Activated CD8-positive, alpha-beta memory T cell treated with anti-CD3 and anti-CD28 coated beads, Interleukin-2, amount 50 U/mL, for 48 hours (primary cell): ENCODE measurements around the gene ODF2L.

ENCODE experiments used
- DNase-seq: peaks from one replicate; pipeline ENCODE4 v3.0.0-alpha.2; 2020

Gene ODF2L

DNA sequence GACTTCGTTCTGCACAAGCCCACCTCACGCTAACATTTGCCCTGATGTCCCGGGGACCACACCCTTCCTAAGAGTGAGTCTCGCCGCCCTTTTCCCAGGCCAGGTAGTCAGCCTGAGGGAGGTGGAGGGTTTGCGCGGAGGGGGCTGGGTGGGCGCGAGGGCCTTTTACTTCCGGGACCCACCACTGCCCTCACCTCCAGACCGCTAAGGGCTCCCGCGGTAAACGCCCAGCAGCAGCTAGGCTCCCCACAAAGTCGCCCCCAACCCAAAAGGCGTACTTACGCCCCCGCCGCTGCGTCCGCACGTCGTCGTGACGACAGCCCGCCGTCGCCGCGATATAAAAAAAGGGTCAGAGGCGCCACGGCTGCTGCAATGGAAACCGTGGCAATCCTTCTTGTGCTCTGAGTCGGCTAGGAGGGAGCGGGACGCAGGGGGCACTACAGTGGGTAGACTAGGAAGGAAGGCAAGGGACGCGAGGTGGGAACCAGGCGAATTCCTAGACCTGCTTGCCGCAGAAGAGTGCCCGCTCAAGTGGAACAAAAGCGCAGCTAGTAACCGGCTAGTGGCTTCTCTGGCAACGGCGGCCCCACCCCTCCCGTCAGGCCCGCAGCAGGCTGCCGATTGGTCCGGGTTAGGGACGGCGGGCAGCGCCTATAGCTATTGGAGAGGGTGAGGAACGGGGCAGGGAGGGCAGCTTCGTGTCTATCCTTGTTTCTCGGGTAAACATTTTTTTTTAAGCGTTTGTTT is at the start of gene ODF2L:
TSS of gene ODF2L (minus strand) at position 573 of the 747 bp plus-strand sequence. CDS start 9,296 bp downstream, outside the sequence.
- DNase-seq = peak; percentile 92

- DNase-seq = no peak
Observed at GRCh38 chr1:86445919-86446318, 49.8 kb upstream of the ODF2L start.

GRCh38 chr1:86441997-86442396 is 45.9 kb upstream of the ODF2L start:
- no peak for DNase-seq

DNA sequence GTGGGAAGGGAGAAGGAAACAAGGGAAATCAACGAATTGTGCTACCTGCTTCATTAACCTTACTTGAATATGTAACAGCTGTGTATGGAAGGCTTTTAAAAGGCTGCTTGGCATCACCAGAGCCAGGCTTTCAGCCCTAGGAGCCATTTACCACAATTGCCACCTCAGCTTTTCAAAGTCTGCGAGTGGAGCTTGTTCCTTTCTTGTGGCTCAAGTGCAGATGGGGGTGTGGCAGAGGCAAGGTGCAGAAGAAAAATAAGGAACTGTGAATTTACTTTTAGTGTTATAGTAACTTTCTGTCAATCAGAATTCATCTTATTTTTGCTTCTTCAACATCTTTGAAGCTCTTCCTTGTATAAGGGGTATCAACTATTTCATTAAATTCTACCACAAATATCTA is 45.5 kb upstream of the ODF2L start:
- no peak for DNase-seq

- no peak for DNase-seq
Observed at GRCh38 chr1:86436041-86436440, 39.9 kb upstream of the ODF2L start.

DNA sequence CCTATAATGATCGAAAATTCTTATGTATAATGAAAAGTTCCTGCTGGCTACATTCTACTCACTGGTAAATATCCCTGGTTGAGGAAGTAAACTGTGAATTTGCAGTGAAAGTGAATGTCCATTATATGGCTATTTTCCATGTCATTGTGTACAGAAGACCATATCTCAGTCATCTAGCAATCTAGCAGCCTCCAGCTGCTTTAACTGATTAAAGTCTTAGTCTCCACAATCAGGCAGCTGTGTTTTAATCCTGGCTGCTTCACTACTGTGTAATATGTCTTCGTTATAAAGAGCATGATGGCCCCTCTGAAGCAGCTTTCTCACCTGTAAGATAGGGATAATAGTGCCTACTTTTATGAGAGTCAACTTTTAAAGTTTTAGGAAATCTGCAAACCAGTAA is 39.2 kb upstream of the ODF2L start:
- no peak for DNase-seq

GRCh38 chr1:86434059-86434458 is 37.9 kb upstream of the ODF2L start:
- DNase-seq = no peak

DNA sequence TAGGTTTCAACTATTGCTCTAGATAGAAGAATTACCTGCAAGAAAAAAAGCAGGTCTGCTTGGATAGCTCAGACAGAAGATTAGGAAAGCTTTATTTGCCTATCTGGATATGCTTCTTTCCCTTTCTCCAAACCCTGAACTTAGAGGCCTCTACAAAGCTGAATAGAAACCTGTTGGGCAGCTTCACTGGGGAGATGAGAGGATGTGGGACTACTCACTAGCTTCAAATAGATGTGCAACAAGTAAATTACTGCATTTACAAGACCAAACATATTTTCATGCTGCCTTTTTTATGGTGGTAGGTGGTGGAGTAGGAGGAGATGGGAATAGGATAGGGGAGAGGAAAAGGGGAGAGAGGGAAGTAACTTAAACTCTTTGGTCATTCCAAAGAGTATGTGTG is 34.3 kb upstream of the ODF2L start:
- DNase-seq = no peak

GRCh38 chr1:86429835-86430234 is 33.7 kb upstream of the ODF2L start:
- no peak for DNase-seq

DNA sequence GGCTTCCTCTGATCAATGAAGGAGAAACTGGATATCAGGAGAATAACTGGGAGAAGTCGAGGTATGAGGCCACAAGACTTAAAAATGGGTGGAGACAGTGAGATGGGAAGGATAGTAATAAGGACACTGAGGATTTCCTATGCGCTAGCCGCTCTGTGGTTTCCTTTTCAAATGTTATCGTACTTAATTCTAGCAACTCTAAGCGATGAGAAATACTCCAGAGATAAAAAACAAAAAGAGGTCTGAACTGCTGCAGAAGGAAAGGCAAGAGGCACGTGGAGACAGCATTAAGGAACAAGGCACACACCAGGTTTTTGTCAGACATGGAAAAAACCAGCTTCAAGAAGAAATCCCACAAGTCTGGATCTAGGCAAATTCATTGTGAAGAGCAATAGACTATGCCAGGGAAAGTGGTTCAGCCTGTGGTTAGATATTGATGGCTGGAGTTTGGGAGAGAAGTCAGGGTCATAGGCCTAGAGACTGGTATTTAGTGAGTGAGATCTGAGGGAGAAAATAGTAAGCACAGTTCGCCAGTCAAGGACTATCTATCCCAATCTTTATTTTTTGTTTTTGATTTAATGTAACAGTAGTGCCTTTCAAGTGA is 33.1 kb upstream of the ODF2L start:
- no peak for DNase-seq

- no peak for DNase-seq
Observed at GRCh38 chr1:86423873-86424272, 27.8 kb upstream of the ODF2L start, which contains the start of gene CLCA2. TSS of gene CLCA2 (plus strand) at chr1:86424171. CDS start at chr1:86424248, 77 bp downstream.

GRCh38 chr1:86423473-86423872 is 27.4 kb upstream of the ODF2L start:
- no peak for DNase-seq

GRCh38 chr1:86421601-86422280 is 25.6 kb upstream of the ODF2L start:
- no peak for DNase-seq

DNA sequence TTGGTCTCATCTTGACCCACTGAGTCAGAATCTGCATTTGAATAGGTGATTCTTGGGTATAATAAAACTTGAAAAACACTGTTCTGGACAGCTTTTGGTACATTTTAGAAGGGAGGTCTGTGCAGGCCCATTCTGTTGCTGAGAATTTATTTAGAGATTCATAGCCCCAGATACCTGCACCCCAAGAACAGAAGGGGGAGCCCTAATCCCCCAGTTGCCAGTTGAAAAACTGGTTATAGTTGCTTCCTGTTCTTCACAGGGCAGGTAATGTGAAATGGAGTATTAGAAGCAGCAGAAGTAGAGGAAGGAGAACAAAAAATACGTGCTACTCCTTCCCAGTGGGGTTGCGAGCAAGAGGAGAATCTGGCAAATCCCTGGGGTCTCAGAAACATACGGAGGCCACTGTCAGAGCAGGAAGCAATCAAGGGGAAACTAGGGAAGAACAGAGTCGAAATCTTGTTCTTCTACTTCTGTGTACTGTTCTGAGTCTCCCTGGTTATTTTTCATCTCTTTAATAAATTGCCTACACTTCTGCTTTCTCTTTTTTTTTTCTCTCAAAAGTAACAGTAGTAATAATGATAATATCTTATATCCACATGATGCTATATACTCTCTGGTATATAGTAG is 23.3 kb upstream of the ODF2L start:
- DNase-seq = no peak

DNA sequence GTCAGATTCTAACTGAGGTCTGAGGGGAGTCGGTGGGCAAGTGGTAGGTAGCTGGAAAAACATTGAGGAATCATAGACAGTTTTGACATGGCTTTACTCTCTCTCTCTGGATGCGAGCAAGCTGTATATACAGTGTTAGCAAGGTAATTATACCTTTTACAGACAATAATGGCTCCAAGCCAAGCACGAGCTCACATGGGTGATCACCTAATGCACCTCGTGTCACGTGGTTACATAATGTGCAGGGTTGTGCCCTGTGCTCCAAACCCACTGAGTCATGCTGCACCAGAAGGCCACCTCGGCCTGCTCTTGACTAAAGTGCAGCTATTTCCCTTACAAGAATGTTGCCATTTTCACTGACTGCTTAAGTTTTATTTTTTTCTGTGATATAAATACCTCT is 20.2 kb upstream of the ODF2L start:
- DNase-seq = no peak

DNA sequence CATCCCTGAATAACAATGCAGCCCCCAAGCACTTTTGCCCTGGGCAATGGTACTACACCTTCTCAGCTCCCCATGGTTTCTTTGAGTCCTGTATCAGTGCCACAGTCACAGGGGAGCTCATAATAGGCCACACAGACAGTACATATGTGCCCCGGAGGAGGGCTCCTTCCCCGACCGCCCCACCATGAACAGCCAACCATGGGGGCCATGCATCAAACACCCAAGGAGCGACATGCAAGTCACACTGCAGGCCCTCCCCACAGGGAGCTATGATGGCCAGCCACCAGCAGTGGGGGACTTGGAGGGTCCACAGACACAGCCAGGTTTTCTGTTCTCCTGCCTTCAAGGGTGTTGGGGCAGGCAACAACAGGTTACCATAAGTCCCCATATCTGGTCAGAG is 14.8 kb upstream of the ODF2L start:
- DNase-seq = no peak

GRCh38 chr1:86409416-86410021 is 13.4 kb upstream of the ODF2L start:
- DNase-seq = no peak

DNA sequence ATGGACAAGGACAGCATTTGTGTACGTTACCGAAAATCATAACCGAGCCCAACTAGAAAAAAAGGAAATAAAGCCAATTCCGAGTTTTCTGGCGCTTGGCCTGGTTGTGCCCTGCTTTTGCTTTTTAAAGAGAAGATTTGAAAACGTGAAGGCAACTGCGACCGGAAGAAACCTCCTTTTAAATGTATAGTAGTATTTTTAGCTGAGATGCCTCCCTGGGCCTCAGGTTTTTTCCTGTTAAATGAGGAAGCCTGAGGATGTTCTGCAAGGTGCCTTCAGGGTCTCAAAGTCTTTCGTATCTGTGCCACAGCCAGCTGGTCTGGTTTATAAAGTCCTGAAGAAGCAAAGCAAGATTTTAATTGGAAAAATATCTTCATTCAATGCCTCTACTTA is 371 bp upstream of the ODF2L start:
- DNase-seq = no peak

DNA sequence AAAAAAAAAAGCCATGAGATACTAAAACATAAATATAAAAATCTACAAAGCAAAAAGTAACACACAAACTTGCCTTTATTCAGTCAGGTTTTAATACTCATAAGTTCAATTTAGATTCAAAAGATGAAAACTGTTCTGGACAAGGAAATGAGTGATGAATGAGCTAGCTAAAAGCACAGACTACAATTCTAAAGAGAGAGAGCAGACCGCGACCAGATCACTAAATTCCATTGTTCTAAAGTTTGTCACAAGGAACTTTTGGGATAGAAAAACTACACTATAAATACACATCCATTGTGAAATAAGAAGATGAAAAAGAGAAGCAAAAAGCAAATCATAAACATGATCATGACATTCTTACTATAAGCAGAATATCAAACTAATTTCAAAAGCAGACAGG is 1.7 kb downstream of the ODF2L start:
- DNase-seq = no peak

GRCh38 chr1:86389307-86389706 is 6.8 kb downstream of the ODF2L start:
- no peak for DNase-seq

DNA sequence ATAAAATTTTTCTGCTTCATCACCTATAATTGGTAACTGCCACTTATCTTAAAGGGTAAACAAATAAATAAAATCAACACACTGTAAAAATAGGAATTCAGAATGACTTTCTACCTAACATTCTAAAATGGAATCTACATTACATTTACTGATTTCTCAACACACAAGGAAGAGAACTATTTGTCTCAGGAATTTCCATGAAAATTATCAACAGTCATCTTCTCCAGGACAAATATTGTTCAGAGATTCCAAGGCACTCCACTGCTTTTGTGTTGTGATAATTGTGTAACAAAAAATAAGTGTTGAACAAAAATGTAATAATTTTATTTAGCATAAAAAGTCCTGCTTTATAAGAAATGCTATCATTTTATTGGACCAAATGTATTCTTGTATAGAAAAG is 7.3 kb downstream of the ODF2L start:
- no peak for DNase-seq

DNA sequence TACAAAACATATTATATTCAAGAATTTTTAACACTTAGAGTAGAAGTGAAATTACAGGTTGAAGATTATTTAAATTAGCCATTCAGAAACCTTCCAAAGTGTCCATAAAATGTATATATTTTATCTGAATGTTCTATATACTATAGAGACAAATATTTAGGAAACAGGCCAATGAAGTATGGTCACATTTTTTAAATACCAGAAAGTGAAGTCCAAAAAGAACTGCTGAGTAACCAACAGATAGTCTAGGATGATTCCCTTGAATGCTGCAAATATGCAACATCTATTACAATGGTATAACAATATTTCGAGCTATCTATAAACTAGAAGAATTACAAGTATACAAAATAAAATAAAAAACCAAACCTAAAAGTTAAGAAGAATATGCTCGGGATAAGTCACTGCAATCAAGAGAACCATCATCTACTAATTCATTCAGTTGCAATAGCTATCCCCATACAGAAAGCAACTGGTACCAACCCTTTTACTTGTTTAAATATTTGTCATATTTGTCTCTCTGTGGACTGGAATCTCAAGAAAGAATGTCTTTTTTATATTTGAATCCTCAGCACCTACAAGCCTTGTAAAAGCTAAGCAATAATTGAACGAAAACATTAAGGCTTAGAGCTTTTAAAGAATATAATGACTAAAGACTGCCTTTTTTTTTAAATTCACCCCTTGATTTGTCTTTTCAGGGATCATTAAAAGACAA is 8.1 kb downstream of the ODF2L start:
- no peak for DNase-seq

DNA sequence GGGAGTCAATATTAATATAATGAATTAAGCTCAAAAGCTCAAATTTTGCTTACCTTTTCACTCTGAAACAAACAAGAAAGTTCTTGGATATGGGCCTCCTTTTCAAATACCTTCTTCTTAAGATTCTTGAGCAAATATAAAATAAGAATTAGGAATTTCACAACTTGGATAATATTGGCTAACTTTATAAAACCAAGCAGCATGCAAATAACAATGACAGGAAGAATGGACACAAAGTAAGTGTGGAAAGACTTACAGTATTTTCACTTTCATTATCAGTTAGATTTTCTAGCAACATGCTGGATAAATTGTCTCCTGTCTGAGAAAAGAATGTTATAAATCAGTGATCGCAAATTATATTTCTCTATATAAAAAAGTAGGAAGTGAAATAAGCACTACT is 13.2 kb downstream of the ODF2L start:
- DNase-seq = no peak
